Kidney epithelial cell (primary cell): ENCODE results near the gene STX5. TPM values are rescaled to one million over a fixed set of nuclear protein-coding genes. Genes with fewer than 3 reads are reported as not detected.
"Not testable (repeated sequence)": the region's sequence is repeated elsewhere in the genome, so short reads cannot be mapped to it uniquely, and the experiment has no call there.

Source experiments
- DNase-seq: peaks from one replicate; pipeline ENCODE4 v3.0.0-alpha.2; 2010; ENCODE audit warnings: low read depth
- H3K27me3 ChIP-seq: 2 replicates; pipeline ENCODE4 v1.6.0; 2011; ENCODE audit warnings: low read length; ENCODE audit not compliant: control insufficient read depth, insufficient read depth
- H3K36me3 ChIP-seq: 2 replicates; pipeline ENCODE4 v1.5.1; 2011; ENCODE audit warnings: low read length; ENCODE audit not compliant: control insufficient read depth, insufficient read depth
- H3K4me3 ChIP-seq: 2 replicates; pipeline ENCODE4 v1.5.1; 2011; ENCODE audit warnings: low read depth, mild to moderate bottlenecking, control low read depth, low read length
- total RNA-seq: library from RNA; depleted of rRNA; stranded (reverse); fragments of >200 nt; gene quantifications from 2 replicates; pipeline ENCODE4 v1.2.3, GENCODE V29; 2015
- TF ChIP-seq, protein P1 (sequence below): IDR thresholded peaks from 2 replicates; pipeline ENCODE4 v1.5.1; 2011; ENCODE audit warnings: mild to moderate bottlenecking, moderate library complexity, low read length, control low read depth, inconsistent platforms; ENCODE audit not compliant: insufficient read depth, poor library complexity, severe bottlenecking

STX5 gene
- total RNA-seq, 1 donor from 2014 or later: 30.2 TPM

DNA sequence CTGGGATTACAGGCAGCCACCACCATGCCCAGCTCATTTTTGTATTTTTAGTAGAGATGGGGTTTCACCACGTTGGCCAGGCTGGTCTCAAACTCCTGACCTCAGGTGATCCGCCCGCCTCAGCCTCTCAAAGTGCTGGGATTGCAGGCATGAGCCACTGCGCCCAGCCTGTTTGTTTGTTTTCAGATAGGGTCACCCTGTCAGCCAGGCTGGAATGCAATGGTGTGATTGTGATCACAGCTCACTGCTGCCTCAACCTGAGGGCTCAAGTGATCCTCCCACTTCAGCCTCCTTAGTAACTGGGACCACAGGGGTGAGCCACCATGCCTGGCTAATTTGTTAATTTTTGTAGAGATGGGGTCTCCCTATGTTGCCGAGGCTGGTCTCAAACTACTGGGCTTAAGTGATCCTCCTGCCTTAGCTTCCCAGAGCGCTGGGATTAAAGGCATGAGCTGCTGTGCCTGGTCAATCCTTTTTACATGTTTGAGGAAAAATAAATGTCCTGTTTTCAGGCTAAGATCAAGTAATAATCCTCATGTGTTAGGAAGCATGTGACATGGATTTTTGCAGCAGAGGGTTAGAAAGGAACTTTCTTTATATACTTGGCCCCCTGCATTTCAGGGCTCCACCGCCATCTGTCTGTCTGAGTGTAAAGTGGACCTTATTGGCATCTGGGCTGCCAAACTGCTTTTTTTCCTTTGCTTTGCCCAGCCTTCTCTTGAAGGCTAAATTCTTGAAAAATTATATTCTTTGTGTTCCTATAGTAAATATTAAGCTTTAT is 44.0 kb upstream of the STX5 start:
- H3K4me3 ChIP-seq: no peak overlapping the region
- TF ChIP-seq, protein P1, sequence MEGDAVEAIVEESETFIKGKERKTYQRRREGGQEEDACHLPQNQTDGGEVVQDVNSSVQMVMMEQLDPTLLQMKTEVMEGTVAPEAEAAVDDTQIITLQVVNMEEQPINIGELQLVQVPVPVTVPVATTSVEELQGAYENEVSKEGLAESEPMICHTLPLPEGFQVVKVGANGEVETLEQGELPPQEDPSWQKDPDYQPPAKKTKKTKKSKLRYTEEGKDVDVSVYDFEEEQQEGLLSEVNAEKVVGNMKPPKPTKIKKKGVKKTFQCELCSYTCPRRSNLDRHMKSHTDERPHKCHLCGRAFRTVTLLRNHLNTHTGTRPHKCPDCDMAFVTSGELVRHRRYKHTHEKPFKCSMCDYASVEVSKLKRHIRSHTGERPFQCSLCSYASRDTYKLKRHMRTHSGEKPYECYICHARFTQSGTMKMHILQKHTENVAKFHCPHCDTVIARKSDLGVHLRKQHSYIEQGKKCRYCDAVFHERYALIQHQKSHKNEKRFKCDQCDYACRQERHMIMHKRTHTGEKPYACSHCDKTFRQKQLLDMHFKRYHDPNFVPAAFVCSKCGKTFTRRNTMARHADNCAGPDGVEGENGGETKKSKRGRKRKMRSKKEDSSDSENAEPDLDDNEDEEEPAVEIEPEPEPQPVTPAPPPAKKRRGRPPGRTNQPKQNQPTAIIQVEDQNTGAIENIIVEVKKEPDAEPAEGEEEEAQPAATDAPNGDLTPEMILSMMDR: no peak
- H3K27me3 ChIP-seq: no peaks in the 10 kb centered on the region
- DNase-seq: no peak
- no peaks in the 10 kb centered on the region for H3K36me3 ChIP-seq

GRCh38 chr11:62874851-62875250 is 43.0 kb upstream of the STX5 start:
- H3K4me3 ChIP-seq: no peak overlapping the region
- no peaks in the 10 kb centered on the region for H3K27me3 ChIP-seq
- no peak for DNase-seq
- TF ChIP-seq, protein P1: no peak
- no peaks in the 10 kb centered on the region for H3K36me3 ChIP-seq

DNA sequence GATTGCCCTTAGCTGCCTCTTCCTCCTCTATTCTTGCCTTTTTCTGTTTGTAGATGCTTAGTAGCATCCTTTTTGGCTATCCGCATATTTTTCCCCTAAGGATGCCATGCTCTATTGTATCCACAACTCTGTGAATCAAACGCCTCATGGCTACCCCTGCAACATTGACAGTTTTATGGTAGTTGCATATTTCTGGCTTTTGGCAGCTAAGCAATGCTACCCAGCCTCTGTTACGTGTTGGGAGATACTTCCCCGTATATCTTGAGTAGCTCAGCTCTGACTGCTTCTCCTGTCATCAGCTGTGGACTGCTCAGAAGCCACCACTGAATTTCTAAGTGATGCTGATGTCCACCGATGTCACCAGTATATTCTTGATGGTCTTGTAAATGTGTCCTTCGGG is 33.8 kb upstream of the STX5 start:
- TF ChIP-seq, protein P1: no peak
- H3K36me3 ChIP-seq: no peaks in the 10 kb centered on the region
- no peak overlapping the region for H3K4me3 ChIP-seq
- no peak for DNase-seq
- no peaks in the 10 kb centered on the region for H3K27me3 ChIP-seq

DNA sequence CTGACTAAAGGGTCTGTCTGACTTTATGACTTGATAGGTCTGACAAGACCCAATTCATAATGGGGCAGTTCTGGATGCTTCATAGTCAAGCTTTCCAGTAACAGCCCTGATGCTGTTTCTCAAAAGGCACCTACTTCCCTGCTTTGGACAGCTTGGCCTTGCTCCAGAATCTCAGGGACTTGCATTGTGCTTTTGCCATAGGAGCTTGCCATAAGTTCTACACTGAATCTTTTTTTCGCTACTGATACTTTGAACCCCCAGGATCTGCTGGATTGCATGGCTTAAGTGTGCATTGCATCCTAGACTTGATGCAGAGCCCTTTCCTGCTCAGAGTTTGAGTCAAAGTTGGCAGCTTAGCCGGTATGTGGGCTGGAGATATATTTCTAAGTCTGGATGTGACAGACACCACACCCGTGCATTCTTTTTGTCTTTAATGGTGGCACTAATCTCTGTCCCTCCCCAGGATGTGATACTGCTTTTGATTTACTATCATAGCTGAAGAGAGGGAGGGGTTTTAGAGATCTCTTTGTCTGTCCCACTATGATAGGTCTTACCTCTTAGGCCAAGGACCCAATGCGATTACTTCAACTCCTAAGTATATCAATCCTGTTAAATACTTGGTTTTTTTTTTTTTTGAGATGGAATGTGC is 32.0 kb upstream of the STX5 start:
- DNase-seq: no peak
- Histone ChIP-seq H3K4me3 (no peak overlapping the region), H3K36me3 (no peaks in the 10 kb centered on the region), H3K27me3 (no peaks in the 10 kb centered on the region)
- TF ChIP-seq, protein P1: no peak

DNA sequence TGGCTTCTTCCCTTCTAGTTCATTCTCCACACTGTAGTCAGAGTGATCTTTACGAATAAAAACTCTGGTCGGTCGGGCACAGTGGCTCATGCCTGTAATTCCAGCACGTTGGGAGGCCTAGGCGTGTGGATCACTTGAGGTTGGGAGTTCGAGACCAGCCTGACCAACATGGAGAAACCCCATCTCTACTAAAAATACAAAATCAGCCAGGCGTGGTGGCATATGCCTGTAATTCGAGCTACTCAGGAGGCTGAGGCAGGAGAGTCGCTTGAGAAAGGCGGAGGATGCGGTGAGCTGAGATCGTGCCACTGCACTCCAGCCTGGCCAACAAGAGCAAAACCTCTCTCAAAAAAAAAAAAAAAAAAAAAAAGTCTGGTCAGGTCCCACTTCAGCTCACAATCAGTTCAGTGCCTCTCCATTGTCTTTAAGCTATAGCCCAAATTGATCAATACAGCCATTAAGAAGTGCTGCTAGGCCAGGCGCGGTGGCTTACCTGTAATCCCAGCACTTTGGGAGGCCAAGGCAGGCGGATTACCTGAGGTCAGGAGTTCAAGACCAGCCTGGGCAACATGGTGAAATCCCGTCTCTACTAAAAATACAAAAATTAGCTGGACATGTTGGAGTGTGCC is 29.8 kb upstream of the STX5 start:
- DNase-seq, H3K4me3 ChIP-seq, H3K36me3 ChIP-seq, H3K27me3 ChIP-seq: not testable (repeated sequence)

- no peaks in the 10 kb centered on the region for H3K36me3 ChIP-seq
- no peaks in the 10 kb centered on the region for H3K27me3 ChIP-seq
- TF ChIP-seq, protein P1: no peak
- no peak overlapping the region for H3K4me3 ChIP-seq
- DNase-seq: no peak
Observed at GRCh38 chr11:62860835-62861563, 29.1 kb upstream of the STX5 start.

GRCh38 chr11:62859281-62859703 is 27.4 kb upstream of the STX5 start:
- not testable (repeated sequence) for DNase-seq, H3K27me3 ChIP-seq, H3K36me3 ChIP-seq, H3K4me3 ChIP-seq
